ENCODE measurements around the gene COL4A5. TPM values are rescaled to one million over a fixed set of nuclear protein-coding genes. Genes with fewer than 3 reads are reported as not detected.

The COL4A5 gene
- total and polyA plus RNA-seq, 2 of the 13 experiments (the other 11 are each of a cell fraction or from before 2014, with no cell fraction given), result 39.5 to 45.5 TPM

- H3K4me2 ChIP-seq (ENCODE audit: low read depth, low read length), result no peak overlapping the region
- CTCF ChIA-PET (ENCODE audit: low intra/inter-chr PET ratio, low total read pairs), result no interaction called here
- intact Hi-C loops (cut with micrococcal nuclease; ENCODE audit: unreplicated experiment) (loop anchor here (1.0 kb wide), 1 partner anchor 24 kb away; no protein-coding TSS in a partner anchor), in situ Hi-C loops (cut with HindIII; ENCODE audit: extremely low pct_ligation_motif_present, low pct_unique_long_range_greater_than_20kb) (no loop called here)
- no peak for ATAC-seq
- H4K20me1 ChIP-seq (ENCODE audit: insufficient read depth, low read length), result no peaks in the 10 kb centered on the region
- no peak for DNase-seq (ENCODE audit: low spot score)
- POLR2A ChIA-PET, result no interaction called here
- no peak overlapping the region for H3K4me3 ChIP-seq (replicated peaks in 1 of 3; ENCODE audit: insufficient read depth in 1 of 3, low read depth in 2 of 3, low read length in 3 of 3)
- H3K27me3 ChIP-seq (ENCODE audit: control insufficient read depth in 1 of 2, insufficient read depth in 2 of 2, low read length in 2 of 2), result no peaks in the 10 kb centered on the region
- H3K36me3 ChIP-seq (replicated peaks in 1 of 2; ENCODE audit: control insufficient read depth in 1 of 2, insufficient read depth in 2 of 2, low read length in 2 of 2), result no peaks in the 10 kb centered on the region
- FAIRE-seq, result no peak
- H3K9ac ChIP-seq (ENCODE audit: insufficient read depth, low read depth, low read length), result no peak overlapping the region
- H3K27ac ChIP-seq (ENCODE audit: extremely low read length, insufficient read depth, low read length), result no peak overlapping the region
- no peaks in the 10 kb centered on the region for H3K9me3 ChIP-seq (ENCODE audit: low read length)
- H3K79me2 ChIP-seq (ENCODE audit: insufficient read depth, low read length), result no peaks in the 10 kb centered on the region
- H2AFZ ChIP-seq (ENCODE audit: low read length), result no peak overlapping the region
- BruUV-seq (replicated peaks), result no TSS peak
- TF ChIP-seq CENPT (CRISPR knock-in tag; IDR thresholded peaks at IDR 0.05; ENCODE audit: low read depth) (no peak), AGO1 (IDR thresholded peaks at IDR 0.05; ENCODE audit: low read depth, low read length, poor library complexity, severe bottlenecking) (no peak), ZNF138 (CRISPR knock-in tag; IDR thresholded peaks at IDR 0.05; ENCODE audit: low read depth) (no peak), KLF16 (CRISPR knock-in tag; IDR thresholded peaks at IDR 0.05) (no peak), AHDC1 (CRISPR knock-in tag; IDR thresholded peaks at IDR 0.05; ENCODE audit: borderline replicate concordance) (no peak), FOXK1 (CRISPR knock-in tag; IDR thresholded peaks at IDR 0.05; ENCODE audit: borderline replicate concordance, low read depth) (no peak), MYC (CRISPR knock-in tag; IDR thresholded peaks at IDR 0.05; ENCODE audit: borderline replicate concordance) (no peak), TRIM22 (IDR thresholded peaks at IDR 0.05) (no peak), CENPX (CRISPR knock-in tag; IDR thresholded peaks at IDR 0.05) (no peak), ISL2 (CRISPR knock-in tag; IDR thresholded peaks at IDR 0.05) (no peak), ZHX1 (CRISPR knock-in tag; IDR thresholded peaks at IDR 0.05; ENCODE audit: low read depth) (no peak), SOX13 (IDR thresholded peaks at IDR 0.05) (no peak), SOX13 (CRISPR knock-in tag; conservative IDR thresholded peaks at IDR 0.05 in 1 of 2, IDR thresholded peaks at IDR 0.05 in 1 of 2) (no peak)
- H3K4me1 ChIP-seq (ENCODE audit: insufficient read depth, low read length), result no peaks in the 10 kb centered on the region
Observed at GRCh38 chrX:108614616-108615015, 175.0 kb downstream of the COL4A5 start.

All from HepG2 (cell line).